Esophagus muscularis mucosa (tissue), 3 donors: ENCODE data around the gene TMEM169.

ENCODE experiments used
- CTCF ChIP-seq, 3 experiments: fragments of 200-600 bp in 2 of 3; fragments of 450-650 bp in 1 of 3; sonication (generic) in 2 of 3; IDR thresholded peaks; one replicate each; pipeline ENCODE4 v1.5.1; 2017 to 2019; ENCODE audit warnings: antibody characterized with exemption in 3 of 3, mild to moderate bottlenecking in 2 of 3, moderate library complexity in 1 of 3
- POLR2A ChIP-seq: fragments of 450-650 bp; IDR thresholded peaks from one replicate; pipeline ENCODE4 v1.6.1; 2017; ENCODE audit warnings: antibody characterized with exemption, moderate library complexity, mild to moderate bottlenecking, low read depth
- POLR2AphosphoS5 ChIP-seq, 2 donors: sonication (generic); formaldehyde crosslinking; IDR thresholded peaks; one replicate each; pipeline ENCODE4 v1.6.1; 2017; ENCODE audit warnings: antibody characterized with exemption in 2 of 2

DNA sequence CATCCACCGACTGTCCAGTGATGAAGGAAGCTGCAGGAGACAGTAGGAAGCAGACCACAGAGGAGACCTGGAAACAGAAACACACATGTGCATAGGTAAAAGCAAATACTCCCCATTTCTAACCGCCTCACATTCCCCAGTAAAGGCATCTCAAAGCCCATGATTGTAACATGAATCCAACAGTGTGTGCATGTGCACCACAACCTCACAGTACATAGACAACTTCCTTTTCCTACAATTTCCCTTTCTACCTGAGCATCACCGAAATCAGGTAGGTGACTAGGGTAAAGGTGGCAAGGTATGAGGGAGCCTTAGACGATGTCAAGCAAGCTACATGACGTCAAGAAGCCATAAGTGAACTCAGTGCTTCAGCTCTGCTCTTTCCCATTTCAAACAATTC lies 37.8 kb upstream of the TMEM169 start:
- TF ChIP-seq CTCF (IDR thresholded peaks at IDR 0.05) = no peak
- TF ChIP-seq POLR2A = no peak
- TF ChIP-seq POLR2AphosphoS5 (IDR thresholded peaks at IDR 0.05) = no peak
